ENCODE data around the gene XYLT1.

XYLT1 gene

DNA sequence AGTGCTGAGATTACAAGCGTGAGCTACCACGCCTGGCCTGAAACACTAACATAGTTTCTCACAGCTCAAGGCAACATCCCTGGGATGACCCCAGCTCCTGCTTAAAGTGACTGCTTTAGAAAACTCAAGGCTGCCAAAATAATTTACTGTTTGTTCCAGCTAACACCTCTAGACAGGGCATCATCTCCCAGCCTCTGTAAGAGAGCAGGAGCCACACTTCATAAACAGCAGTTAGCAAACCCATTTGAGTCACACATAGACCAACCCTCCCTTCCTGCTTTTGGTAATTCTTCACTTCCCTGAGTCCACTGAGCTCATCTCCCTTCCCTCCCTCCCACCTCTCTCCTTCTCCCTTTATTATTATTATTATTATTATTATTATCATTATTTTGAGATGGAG lies 201.3 kb downstream of the XYLT1 start:
- DNase-seq (ENCODE audit: low read depth in 1 of 2, low spot score in 1 of 2): no peak

DNA sequence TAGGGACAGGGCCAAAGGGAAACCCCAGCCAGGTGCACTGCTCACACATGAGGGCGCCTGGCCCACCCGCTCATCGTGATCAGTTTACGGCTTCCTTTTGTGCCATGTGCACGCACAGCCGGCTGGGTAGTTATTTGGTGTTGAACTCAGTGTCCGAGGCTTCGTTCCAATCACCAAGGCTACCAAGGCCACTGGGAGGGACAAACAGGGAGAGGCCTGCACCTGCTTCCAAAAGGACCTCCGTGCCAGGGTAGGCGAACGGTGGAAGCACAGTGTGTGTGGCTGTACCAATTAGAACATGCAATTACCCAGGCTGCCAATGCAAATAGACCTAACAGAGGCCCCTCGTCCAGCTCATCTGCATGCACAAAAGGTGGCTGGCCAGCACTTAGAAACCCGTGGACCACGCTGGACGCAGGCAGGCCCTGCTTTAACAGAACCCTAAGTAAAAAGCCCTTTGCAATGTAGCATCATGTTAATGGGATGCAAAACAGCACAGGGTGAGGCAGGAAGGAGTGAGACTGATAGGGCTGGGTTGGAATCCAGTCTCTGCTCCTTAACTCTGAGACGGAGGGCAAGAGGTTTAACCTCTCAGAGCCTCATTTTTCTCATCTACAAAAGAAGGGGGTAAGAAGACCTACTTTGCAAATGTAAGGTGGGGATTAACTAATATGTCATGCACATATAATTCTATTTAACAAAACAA lies 204.0 kb downstream of the XYLT1 start:
- no peak for DNase-seq (ENCODE audit: low read depth in 1 of 2, low spot score in 1 of 2)

DNA sequence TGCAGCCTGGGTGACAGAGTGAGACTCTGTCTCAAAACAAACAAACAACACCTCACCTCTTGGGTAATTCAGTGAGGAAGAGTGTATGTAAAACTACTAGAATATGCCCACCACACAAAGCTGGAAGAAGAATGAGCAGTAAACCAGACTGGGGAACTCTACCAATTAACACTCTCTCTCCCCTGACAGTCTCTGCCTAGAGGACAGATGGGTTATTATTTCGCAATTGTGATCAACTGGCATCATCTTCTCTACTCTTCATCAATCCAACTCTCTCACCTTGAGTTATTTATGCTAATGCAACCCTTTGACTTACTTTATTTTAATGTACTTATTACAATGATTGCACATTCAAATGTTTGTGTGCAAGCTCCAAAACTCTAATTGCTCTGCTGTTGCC lies 205.6 kb downstream of the XYLT1 start:
- no peak for DNase-seq (ENCODE audit: low read depth in 1 of 2, low spot score in 1 of 2)

DNA sequence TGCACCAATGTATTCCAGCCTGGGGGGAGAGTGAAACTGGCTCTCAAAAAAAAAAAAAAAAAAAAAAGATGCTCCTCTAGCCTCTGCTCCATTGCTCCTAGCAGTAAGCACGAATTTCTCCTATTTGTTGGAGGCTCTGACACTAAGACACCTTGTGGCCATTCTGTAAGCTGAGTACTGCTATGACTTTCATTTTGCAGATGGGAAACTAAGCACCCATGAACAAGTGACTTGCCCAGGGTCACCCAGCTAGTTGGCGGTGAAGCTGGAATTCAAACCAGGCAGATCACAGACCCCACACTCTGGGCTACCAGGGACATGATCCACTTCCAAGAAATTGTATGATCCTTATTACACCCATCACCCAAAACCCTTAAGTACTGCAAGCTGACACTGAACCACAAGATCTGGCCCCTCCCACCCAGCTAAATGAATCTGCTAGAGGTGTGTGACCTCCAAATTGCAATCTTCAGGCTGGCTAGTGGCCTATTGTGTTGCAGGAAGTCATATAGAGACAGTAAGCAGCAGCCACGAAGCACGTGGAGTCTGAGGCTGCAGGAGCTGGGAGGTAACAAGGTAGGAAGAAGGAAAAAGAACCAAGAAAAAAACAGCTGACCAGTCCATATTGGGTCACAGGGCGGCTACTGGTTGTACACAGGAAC lies 209.4 kb downstream of the XYLT1 start:
- DNase-seq (ENCODE audit: low read depth in 1 of 2, low spot score in 1 of 2): no peak

DNA sequence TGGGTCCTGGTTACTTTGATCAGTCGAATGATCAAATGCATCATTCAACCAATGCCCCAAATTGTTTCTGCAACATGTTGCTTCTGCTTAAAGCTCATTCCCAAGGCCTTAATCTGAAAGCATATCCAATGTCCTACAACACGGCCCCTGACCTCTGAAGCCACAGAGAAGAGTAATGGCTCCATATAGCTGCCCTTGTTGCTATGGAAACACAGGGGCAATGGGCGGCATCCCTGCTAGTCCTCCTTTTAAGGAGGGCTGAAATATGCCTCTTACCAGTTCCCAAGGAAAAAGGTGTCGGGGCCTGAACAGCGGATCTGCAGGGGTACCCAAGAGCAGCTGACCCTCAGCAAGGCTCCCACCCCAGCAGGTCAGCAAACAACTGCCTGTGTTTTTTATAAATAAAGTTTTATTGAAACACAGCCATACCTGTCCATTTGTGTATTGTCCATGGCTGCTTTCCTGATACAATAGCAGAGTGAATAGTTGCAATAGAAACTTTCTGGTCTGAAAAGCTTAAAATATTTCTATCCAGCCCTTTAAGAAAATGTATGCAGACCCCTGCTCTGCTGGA lies 210.4 kb downstream of the XYLT1 start:
- no peak for DNase-seq (ENCODE audit: low read depth in 1 of 2, low spot score in 1 of 2)

DNA sequence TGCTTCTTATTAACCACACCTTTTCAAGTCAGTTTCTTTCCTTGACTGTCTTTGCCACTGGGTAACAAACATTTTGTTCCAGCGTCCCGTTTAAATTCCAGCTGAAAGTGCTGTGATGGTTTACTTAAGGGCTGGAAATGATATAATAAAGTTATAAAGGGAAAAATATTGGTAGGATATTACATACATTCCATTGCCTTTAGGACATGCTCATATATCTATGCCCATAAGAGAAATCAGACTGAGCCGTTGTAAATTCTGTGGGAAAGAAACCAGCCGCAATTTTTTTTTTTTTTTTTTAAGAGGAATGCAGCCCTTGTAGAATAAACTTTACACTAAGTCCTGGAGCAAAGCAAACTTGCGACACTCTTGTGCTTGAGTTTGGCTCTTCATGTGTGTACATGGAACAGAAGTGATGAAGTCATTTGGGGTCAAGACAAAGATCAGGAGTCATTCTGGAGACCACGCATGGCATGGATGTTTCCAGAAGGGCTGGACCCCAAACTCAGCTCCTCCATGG lies 210.9 kb downstream of the XYLT1 start:
- no peak for DNase-seq (ENCODE audit: low read depth in 1 of 2, low spot score in 1 of 2)

DNA sequence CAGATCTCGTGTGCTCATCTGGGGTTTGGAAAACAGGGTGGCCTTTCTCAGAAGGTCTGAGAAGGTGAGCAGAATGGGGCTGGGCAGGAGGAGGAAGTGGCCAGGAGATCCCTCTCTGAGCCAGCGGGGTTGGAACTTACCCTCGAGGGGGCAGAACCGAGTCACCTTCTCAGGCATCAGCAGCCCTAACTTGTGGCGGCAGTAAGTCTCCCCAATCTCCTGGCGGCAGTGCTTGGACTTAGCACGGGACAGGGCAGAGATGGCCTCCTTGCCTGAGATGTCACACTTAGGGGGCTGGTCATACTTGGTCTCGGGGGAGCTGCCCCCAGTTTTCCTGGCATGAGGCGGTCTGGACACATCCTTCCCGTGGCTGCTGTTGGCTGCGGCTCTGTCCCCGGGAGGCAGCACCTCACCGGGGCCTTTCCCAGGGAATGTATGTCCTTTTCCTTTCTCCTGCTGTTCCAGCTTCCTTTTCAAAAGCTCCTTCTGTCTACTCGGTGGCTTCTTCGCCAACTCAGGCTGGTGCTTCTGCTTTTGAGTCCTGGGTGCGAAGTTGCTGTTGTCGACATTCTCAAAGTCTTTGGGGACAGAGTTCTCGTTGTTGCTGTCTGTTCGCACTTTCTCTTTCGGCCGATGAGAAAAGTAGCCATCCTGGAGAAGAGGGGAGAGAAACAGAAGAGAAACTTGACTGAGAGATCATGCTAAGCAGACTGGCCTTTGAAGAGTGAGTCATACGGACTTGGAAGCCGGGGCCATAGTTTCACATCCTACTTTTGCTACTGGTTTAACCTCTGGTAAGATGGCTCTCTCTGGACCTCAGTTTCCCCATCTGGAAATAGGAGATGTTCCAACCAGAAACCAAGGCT lies 211.7 kb downstream of the XYLT1 start:
- DNase-seq (ENCODE audit: low read depth in 1 of 2, low spot score in 1 of 2): no peak

DNA sequence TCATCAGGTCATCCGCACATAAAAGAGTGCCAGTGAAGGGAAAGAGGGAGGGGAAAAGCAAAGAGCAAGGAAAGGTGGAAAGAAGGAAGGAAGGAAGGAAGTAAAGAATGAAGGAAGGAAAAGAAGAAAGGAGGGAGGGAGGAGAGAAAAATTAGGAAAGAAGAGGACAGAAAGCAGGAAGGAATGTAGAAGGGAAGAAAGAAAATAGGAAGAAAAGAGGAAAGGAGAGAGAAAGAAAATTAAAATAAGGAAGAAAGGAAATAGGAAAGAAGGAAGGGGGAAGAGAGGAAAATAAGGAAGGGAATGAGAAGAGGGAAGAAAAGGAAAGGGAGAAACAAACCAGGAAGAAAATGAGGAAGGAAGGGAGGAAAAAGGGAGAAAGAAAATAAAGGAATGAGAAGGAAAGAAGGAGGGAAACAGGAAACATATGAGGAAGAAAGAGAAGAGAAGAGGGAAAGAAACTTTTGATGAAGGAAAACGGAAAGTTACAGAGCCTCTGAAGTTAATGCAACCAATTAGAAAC lies 212.6 kb downstream of the XYLT1 start:
- DNase-seq (ENCODE audit: low read depth in 1 of 2, low spot score in 1 of 2): no peak

DNA sequence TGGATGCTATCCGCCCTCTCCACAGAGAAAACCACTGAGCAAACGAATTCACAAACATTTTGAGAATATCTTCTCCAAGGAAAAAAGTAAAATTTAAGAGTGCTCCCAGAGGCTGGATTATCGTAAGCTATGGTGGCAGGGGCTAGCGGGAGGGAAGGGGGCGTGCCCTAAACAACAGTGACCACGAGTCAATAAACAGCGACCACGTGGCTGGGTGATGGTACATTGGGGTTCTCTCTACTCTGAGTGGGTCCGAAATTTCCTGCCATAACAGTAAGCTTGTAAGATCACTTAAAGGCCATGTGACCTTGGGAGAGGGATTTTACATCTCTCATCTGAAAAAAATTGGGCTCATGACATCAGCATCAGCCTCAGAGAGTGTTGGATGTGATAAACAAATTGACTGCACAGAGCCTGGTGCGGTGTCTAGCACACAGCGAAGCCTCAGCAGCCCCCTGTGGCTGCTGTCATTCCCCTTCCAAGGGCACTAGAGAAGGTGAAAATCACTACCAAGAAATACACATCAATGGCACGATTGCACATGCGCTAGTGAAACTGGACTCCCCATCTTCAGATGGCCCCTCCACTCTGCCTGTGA lies 213.2 kb downstream of the XYLT1 start:
- no peak for DNase-seq (ENCODE audit: low read depth in 1 of 2, low spot score in 1 of 2)

DNA sequence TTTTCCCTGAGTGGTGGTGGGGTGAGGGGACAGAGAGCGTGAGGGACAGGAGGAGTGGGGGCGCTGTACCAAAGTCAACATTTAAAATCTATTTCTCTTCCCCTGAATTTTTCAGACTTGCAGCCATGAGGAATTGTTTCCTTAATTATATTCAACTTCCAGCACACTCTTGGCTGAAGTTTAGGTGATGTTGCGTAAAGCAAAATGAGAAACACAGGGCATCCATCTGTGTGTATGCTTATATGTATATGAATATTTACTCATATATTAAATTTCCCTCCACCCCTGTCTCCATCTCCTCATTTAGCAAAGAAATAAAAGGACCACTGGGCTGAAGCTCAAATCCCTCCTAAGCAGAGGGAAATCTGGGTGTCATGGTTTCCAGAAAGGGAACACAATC lies 218.1 kb downstream of the XYLT1 start:
- DNase-seq (ENCODE audit: low read depth in 1 of 2, low spot score in 1 of 2): no peak

DNA sequence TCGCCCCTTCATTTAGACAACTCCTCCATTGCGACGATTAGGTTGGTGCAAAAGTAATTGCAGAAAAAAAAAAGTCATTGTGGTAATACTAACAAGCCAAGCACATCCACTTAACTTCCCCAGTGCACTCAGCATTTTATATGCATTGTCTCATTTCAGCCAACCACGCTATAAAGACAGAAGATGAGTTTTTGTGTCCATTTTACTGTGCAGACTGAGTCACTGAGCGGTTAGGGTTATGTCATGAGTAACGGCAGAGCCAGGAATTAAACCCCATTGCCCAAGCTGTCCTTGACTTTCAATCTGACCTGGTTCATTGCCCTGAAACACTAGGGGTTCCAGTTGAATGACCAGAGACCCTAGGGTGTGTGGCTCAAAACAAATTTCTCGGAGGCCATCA lies 218.7 kb downstream of the XYLT1 start:
- DNase-seq (ENCODE audit: low read depth in 1 of 2, low spot score in 1 of 2): no peak

DNA sequence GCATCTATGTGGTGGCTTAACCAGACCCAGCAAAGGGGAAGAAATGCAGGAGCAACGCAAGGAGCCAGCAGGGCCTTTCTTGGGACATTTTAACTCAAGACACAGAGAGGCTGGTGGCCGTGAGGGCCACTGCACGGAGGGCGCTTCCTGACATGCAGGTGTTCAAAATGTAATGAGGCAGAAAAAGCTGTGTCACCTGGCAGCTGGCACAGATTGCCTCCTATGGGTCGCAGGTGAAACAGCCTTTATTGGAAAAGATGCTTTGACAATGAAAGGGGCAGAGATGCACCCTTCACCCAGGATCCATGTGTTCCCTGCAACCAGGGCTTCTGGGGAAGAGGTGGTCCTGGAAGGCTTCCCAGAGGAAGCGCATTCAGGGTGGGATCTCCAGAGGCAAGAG lies 219.3 kb downstream of the XYLT1 start:
- no peak for DNase-seq (ENCODE audit: low read depth in 1 of 2, low spot score in 1 of 2)

DNA sequence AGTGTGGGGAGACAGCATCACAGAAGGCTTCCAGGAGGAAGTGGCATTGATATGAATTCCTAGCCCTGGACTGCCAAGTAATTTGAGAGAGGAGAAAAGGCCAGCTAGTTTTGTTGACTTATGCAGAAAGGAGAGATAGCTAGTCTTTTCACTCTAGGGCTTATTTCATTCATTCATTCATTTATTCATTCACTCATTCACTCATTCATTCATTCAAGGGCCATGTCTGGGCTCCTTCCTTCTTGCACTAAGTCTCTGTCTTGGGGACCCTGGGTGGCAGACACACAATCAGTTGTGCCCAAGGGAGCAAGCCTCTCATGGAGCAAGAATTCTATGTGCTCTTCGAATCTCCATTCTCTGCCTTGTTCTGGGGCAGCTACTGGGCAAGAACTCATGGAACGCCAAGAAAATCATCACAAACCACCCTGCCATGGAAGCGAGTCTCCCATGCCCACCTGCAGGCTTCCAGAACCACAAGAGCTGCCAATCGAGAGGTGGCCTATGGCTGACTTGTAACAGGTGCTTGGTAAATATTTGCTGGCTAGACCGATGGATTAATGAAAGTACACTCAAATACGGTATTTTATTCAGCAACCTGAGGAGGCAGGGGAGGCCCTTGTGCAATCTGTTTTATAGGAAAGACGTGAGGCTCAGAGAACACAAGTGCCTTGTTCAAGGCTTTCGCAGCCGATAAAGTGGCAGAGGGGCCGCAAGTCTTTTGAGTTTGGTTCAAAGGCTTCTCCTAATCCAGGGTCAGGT lies 223.6 kb downstream of the XYLT1 start:
- no peak for DNase-seq (ENCODE audit: low read depth in 1 of 2, low spot score in 1 of 2)

DNA sequence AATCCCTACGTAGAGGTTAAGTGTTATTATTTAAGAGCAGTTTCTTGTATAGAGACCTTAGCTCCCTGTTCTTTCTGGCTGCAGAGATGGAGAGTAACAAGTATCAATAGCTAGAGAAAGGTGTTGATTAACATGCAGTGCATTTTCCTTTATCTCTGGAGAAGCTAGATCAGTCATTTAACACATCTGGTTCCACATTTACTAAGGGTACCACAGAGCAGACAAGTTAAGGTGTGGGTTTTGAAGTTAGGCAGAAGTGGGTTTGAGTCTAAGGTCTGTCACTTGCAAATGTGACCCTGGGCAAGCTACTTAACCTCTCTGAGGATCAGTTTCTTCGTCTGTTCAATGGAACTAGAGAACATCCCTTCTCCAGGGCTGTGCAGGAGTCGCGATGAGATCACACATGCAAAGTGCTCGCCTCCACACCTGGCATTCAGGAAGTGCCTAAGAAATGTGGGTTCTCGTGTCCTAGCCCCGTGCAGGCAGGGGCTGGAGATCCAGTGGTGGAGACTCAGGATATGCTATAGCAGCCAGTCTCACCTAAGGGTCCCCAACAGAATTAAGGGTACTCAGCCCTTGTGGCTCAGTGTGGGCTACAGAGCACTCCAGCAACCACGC lies 224.4 kb downstream of the XYLT1 start:
- no peak for DNase-seq (ENCODE audit: low read depth in 1 of 2, low spot score in 1 of 2)

DNA sequence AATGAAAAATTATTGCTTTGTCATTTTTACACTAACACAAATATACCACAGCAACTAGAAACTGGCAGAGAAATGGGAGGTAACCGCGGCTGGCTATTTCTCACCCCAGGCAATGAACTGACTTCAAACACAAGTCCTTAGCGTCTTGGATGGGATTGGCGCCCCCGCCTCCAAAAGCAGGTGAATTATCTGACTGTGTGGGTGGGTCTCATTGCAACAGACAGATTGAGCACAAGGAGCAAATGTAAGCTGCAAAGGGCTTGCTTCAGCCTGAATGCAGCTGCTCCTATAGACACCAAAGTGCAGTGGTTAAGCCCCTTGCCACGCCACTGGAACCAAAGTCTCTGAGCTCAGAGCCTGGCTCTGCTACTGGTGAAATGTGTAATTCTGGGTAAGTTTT lies 225.0 kb downstream of the XYLT1 start:
- no peak for DNase-seq (ENCODE audit: low read depth in 1 of 2, low spot score in 1 of 2)

DNA sequence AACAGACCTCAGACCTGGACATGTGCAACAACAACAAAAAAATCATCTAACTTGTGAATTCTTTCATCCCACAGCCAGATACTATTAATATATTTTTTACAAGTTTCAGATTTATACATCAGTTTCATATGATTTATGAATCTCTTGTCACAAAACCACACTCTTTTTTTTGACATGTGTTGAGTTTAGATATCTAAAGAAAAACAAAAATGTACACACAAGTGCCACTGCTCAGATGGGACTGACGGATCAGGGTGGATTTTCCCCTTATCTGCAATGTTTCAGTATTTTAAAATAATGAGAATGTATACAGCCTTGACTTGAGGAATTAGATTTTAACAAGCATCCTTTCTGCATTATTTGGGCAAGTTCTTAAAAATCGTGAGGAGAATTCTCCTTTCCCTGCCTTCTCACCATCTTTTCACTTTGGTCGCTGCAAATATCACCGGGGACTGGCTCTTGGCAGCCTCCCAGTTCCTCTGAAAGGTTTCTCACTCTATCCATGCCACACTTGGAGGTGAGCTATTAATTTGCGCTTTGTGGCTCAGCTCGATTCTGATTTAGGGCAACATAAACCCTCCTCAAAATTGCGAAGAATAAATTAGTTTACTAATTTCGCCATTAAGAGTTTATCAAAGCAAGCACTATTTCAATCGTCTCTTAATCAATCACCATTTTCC lies 225.7 kb downstream of the XYLT1 start:
- no peak for DNase-seq (ENCODE audit: low read depth in 1 of 2, low spot score in 1 of 2)

DNA sequence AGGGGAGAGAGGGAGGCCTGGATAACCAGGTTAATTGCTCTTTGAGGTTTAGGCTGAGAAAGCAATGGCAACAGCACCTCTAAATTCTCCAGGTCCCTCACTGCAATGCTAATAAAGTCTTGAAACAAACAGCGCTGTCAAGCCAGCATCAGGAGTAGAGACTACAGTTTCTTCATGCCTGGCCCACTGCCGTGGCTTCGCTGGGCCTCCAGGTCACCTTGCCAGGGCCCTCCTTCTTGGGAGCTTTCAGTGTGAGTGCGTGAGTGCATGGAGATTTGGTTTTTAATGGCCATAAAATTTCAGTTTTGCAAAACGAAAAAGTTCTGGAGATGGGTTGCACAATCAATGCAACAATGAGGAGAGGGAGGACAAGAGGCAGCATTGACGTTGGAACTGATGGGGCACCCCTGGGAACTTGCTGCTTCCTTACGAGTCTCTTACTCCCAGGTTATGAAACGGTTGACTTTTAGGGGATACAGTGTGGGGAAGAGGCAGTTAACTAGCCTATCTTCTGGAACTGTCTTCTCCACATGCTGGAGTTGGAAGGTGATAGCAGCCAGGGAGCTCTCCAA lies 229.4 kb downstream of the XYLT1 start:
- no peak for DNase-seq (ENCODE audit: low read depth in 1 of 2, low spot score in 1 of 2)

DNA sequence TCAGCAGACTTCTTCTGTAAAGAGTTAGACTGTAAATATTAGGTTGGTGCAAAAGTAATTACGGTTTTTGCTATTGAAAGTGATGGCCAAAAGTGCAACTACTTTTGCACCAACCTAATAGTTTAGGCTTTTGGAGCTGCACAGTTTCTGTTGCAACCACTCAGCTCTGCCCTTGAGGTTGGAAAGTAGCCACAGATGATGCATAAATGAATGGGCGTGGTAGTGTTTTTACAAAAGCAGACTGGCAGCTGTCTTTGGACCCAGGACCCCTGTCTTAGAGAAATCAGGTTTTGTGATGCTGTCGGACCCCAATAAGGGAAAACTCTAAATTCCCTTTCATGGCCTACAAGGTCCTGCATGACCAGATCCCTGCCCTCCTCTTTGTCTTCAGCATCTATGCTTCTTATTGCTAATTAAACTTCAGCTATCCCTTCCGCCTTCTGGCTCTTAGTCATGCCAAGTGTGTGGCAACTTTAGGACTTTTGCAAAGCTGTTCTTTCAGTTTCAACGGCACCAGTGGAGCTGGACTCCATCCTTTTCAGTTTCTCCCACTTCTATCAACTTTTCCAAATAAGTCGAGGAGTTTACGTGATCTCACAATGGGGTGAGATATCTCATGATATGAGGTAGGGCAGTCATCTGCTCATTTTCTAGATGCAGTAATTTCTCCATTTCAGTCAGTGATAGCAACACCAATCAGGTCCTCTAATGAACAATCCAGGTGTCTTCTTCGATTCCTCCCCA lies 232.3 kb downstream of the XYLT1 start:
- no peak for DNase-seq (ENCODE audit: low read depth in 1 of 2, low spot score in 1 of 2)
